WTC11 (cell line): Measurements from ENCODE around the gene RAB13.

Source experiments
- MAX ChIP-seq: sonication (generic); formaldehyde crosslinking; IDR thresholded peaks from 2 replicates; pipeline ENCODE4 v1.8.0; 2022; ENCODE audit warnings: mild to moderate bottlenecking, missing genetic modification reagents
- NR1H2 ChIP-seq: sonication (generic); formaldehyde crosslinking; IDR thresholded peaks from 2 replicates; pipeline ENCODE4 v1.9.0; 2021; ENCODE audit warnings: mild to moderate bottlenecking, moderate library complexity, missing genetic modification reagents
- NR3C1 ChIP-seq: sonication (generic); formaldehyde crosslinking; conservative IDR thresholded peaks from 2 replicates; pipeline ENCODE4 v1.8.1; 2023; ENCODE audit warnings: low read depth, mild to moderate bottlenecking, missing genetic modification reagents
- PREB ChIP-seq: sonication (generic); formaldehyde crosslinking; IDR thresholded peaks from 2 replicates; pipeline ENCODE4 v1.8.1; 2022; ENCODE audit warnings: mild to moderate bottlenecking, missing genetic modification reagents, moderate library complexity, borderline replicate concordance
- SMAD3 ChIP-seq: sonication (generic); formaldehyde crosslinking; IDR thresholded peaks from 2 replicates; pipeline ENCODE4 v1.8.0; 2022; ENCODE audit warnings: missing genetic modification reagents, mild to moderate bottlenecking, borderline replicate concordance
- SP1 ChIP-seq: sonication (generic); formaldehyde crosslinking; conservative IDR thresholded peaks from 2 replicates; pipeline ENCODE4 v1.8.1; 2022; ENCODE audit warnings: missing genetic modification reagents
- TEAD4 ChIP-seq: sonication (generic); formaldehyde crosslinking; IDR thresholded peaks from 2 replicates; pipeline ENCODE4 v1.8.0; 2022; ENCODE audit warnings: mild to moderate bottlenecking, missing genetic modification reagents
- TF ChIP-seq, protein P1 (sequence below): fragments of 200-600 bp; IDR thresholded peaks from 2 replicates; pipeline ENCODE4 v1.8.0; 2022; ENCODE audit warnings: antibody characterized with exemption
- TF ChIP-seq, protein P2 (sequence below): fragments of 250-450 bp; sonication (Bioruptor Pico); IDR thresholded peaks from 2 replicates; pipeline ENCODE4 v1.9.0; 2021; ENCODE audit warnings: mild to moderate bottlenecking, borderline replicate concordance
- TF ChIP-seq, protein P3 (sequence below): sonication (generic); formaldehyde crosslinking; IDR thresholded peaks from 2 replicates; pipeline ENCODE4 v1.8.0; 2022; ENCODE audit warnings: mild to moderate bottlenecking, missing genetic modification reagents
- TF ChIP-seq, protein P4 (sequence below): sonication (generic); formaldehyde crosslinking; IDR thresholded peaks from 2 replicates; pipeline ENCODE4 v1.8.1; 2022; ENCODE audit warnings: mild to moderate bottlenecking, moderate library complexity, missing genetic modification reagents

DNA sequence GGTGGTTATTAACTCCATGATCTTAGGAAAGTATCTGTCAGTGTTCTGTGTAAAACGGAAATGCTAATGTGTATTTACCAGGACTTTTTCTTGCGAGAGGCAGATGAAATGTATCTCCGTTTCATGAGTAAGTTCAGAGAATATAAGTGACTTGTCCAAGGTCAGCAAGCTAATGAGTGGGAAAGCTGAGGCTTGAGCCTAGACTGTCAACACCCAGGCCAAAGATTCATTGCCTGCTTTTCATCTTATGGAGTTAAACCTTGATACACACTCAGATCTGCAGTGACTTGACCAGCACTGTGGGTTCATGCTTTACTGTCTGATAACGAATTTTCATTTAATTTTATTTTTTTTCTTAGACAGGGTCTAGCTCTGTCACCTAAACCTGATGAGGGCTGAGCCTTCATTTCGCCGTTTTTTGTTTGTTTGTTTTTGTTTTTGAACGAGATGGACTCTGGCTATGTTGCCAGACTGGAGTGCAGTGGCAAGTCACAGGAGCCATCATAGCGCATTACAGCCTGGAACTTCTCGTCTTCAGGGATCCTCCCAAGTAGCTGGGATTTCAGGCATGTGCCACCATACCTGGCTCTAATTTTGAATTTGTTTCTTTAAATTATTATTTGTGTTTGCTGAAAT, 7.7 kb downstream of the RAB13 start:
- TF ChIP-seq, protein P1, sequence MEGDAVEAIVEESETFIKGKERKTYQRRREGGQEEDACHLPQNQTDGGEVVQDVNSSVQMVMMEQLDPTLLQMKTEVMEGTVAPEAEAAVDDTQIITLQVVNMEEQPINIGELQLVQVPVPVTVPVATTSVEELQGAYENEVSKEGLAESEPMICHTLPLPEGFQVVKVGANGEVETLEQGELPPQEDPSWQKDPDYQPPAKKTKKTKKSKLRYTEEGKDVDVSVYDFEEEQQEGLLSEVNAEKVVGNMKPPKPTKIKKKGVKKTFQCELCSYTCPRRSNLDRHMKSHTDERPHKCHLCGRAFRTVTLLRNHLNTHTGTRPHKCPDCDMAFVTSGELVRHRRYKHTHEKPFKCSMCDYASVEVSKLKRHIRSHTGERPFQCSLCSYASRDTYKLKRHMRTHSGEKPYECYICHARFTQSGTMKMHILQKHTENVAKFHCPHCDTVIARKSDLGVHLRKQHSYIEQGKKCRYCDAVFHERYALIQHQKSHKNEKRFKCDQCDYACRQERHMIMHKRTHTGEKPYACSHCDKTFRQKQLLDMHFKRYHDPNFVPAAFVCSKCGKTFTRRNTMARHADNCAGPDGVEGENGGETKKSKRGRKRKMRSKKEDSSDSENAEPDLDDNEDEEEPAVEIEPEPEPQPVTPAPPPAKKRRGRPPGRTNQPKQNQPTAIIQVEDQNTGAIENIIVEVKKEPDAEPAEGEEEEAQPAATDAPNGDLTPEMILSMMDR = no peak
- TF ChIP-seq MAX (CRISPR knock-in tag) (no peak), TEAD4 (CRISPR knock-in tag) (no peak), NR3C1 (CRISPR knock-in tag) (no peak), NR1H2 (CRISPR knock-in tag) (no peak), SMAD3 (CRISPR knock-in tag) (no peak), PREB (no peak), SP1 (CRISPR knock-in tag) (no peak)
- TF ChIP-seq, protein P2, sequence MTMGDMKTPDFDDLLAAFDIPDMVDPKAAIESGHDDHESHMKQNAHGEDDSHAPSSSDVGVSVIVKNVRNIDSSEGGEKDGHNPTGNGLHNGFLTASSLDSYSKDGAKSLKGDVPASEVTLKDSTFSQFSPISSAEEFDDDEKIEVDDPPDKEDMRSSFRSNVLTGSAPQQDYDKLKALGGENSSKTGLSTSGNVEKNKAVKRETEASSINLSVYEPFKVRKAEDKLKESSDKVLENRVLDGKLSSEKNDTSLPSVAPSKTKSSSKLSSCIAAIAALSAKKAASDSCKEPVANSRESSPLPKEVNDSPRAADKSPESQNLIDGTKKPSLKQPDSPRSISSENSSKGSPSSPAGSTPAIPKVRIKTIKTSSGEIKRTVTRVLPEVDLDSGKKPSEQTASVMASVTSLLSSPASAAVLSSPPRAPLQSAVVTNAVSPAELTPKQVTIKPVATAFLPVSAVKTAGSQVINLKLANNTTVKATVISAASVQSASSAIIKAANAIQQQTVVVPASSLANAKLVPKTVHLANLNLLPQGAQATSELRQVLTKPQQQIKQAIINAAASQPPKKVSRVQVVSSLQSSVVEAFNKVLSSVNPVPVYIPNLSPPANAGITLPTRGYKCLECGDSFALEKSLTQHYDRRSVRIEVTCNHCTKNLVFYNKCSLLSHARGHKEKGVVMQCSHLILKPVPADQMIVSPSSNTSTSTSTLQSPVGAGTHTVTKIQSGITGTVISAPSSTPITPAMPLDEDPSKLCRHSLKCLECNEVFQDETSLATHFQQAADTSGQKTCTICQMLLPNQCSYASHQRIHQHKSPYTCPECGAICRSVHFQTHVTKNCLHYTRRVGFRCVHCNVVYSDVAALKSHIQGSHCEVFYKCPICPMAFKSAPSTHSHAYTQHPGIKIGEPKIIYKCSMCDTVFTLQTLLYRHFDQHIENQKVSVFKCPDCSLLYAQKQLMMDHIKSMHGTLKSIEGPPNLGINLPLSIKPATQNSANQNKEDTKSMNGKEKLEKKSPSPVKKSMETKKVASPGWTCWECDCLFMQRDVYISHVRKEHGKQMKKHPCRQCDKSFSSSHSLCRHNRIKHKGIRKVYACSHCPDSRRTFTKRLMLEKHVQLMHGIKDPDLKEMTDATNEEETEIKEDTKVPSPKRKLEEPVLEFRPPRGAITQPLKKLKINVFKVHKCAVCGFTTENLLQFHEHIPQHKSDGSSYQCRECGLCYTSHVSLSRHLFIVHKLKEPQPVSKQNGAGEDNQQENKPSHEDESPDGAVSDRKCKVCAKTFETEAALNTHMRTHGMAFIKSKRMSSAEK (CRISPR knock-in tag) = no peak
- TF ChIP-seq, protein P3, sequence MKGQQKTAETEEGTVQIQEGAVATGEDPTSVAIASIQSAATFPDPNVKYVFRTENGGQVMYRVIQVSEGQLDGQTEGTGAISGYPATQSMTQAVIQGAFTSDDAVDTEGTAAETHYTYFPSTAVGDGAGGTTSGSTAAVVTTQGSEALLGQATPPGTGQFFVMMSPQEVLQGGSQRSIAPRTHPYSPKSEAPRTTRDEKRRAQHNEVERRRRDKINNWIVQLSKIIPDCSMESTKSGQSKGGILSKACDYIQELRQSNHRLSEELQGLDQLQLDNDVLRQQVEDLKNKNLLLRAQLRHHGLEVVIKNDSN (CRISPR knock-in tag) = no peak
- TF ChIP-seq, protein P4, sequence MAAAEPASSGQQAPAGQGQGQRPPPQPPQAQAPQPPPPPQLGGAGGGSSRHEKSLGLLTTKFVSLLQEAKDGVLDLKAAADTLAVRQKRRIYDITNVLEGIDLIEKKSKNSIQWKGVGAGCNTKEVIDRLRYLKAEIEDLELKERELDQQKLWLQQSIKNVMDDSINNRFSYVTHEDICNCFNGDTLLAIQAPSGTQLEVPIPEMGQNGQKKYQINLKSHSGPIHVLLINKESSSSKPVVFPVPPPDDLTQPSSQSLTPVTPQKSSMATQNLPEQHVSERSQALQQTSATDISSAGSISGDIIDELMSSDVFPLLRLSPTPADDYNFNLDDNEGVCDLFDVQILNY (CRISPR knock-in tag) = no peak
